Caco-2 (cell line): ENCODE results near the gene DNAH8. TPM values are rescaled to one million over a fixed set of nuclear protein-coding genes. Genes with fewer than 3 reads are reported as not detected.

Source experiments
- BruUV-seq: library from RNA; stranded (reverse); fragments of 400-500 nt; replicated peaks from 2 replicates; lab custom pipeline; 2021; lab: Mats Ljungman, UMichigan
- CTCF ChIA-PET: fragments of 300-600 bp; sonication (Branson Sonifier 250); formaldehyde crosslinking; loops from one replicate; lab custom pipeline; 2022; ENCODE audit warnings: antibody characterized with exemption; lab: Charles Lee
- POLR2A ChIA-PET: fragments of 300-600 bp; sonication (Branson Sonifier 250); formaldehyde crosslinking; loops from one replicate; lab custom pipeline; 2022; ENCODE audit warnings: antibody characterized with exemption; lab: Charles Lee
- DNase-seq, 2 experiments: peaks; one replicate each; pipeline versions ENCODE4 v3.0.0 to v3.0.0-alpha.2; 2020 to 2022
- H3K27me3 ChIP-seq: replicated peaks from 2 replicates; pipeline ENCODE4 v1.6.0; 2011; ENCODE audit warnings: low read length; ENCODE audit not compliant: control insufficient read depth, insufficient read depth
- H3K36me3 ChIP-seq: 2 replicates; pipeline ENCODE4 v1.5.1; 2011; ENCODE audit warnings: low read length; ENCODE audit not compliant: control insufficient read depth, insufficient read depth
- H3K4me1 ChIP-seq: fragments of 250-450 bp; sonication (Bioruptor Pico); 2 replicates; pipeline ENCODE4 v1.5.1; 2020; ENCODE audit warnings: mild to moderate bottlenecking
- H3K4me3 ChIP-seq: 2 replicates; pipeline ENCODE4 v1.5.1; 2011; ENCODE audit warnings: low read depth, mild to moderate bottlenecking, control low read depth, low read length
- H3K9me3 ChIP-seq: fragments of 250-450 bp; sonication (Bioruptor Pico); 2 replicates; pipeline ENCODE4 v1.5.1; 2020; ENCODE audit warnings: mild to moderate bottlenecking, moderate library complexity
- H3K27ac Mint-ChIP-seq: one replicate; pipeline ENCODE4 v1.8.0; 2022; ENCODE audit warnings: mixed read lengths; ENCODE audit not compliant: unreplicated experiment
- H3K27me3 Mint-ChIP-seq: one replicate; pipeline ENCODE4 v1.8.0; 2022; ENCODE audit warnings: mixed read lengths; ENCODE audit not compliant: insufficient read depth, unreplicated experiment
- H3K36me3 Mint-ChIP-seq: one replicate; pipeline ENCODE4 v1.8.0; 2022; ENCODE audit warnings: mild to moderate bottlenecking, mixed read lengths; ENCODE audit not compliant: insufficient read depth, unreplicated experiment
- H3K4me1 Mint-ChIP-seq: one replicate; pipeline ENCODE4 v1.8.0; 2022; ENCODE audit warnings: low read depth, mixed read lengths; ENCODE audit not compliant: unreplicated experiment
- H3K4me3 Mint-ChIP-seq: one replicate; pipeline ENCODE4 v1.8.0; 2022; ENCODE audit warnings: mild to moderate bottlenecking, moderate library complexity, mixed read lengths; ENCODE audit not compliant: unreplicated experiment
- H3K9me3 Mint-ChIP-seq: one replicate; pipeline ENCODE4 v1.8.0; 2022; ENCODE audit warnings: mixed read lengths; ENCODE audit not compliant: unreplicated experiment
- intact Hi-C: fragments of 100-400 bp; cut with micrococcal nuclease; formaldehyde crosslinking; loops from one replicate; pipeline ENCODE4 v1.10.0; 2022; ENCODE audit not compliant: unreplicated experiment
- total RNA-seq: library from RNA; stranded (reverse); gene quantifications from 2 replicates; pipeline ENCODE4 v1.2.3, GENCODE V29; 2022
- TF ChIP-seq, protein P1 (sequence below), 2 experiments: fragments of 200-600 bp in 1 of 2; IDR thresholded peaks; 1 replicate in 1 of 2; 2 replicates in 1 of 2; pipeline versions ENCODE4 v1.5.1 to v1.8.0; 2011 to 2022; ENCODE audit warnings: antibody characterized with exemption in 1 of 2, control low read depth in 1 of 2, inconsistent platforms in 1 of 2, low read depth in 1 of 2, low read length in 1 of 2, mild to moderate bottlenecking in 1 of 2, moderate library complexity in 1 of 2; ENCODE audit not compliant: insufficient read depth in 1 of 2, severe bottlenecking in 1 of 2, unreplicated experiment in 1 of 2

Gene DNAH8
- total RNA-seq, 1 experiment from 2014 or later: not detected

DNA sequence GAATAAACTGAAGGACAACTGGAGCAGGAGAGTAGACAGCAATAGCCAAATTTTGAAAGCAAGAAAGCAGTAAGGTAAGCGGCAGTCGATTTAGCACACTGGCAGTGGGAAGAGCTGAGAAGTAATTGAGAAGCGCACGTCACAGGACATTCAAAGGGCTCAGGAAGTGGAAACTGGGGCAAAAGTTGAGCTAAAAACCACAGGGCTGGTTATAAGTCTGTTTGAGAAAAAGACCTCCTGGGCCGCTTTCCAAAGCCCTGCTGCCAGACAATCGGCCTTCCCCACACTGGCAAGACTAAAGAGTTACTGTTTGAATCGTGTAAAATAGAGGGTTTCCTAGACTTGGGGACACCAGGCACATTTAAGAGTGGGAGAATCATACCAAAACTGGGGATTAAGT lies 161.4 kb downstream of the DNAH8 start:
- H3K36me3 Mint-ChIP-seq: no peaks in the 10 kb centered on the region
- H3K9me3 Mint-ChIP-seq: no peaks in the 10 kb centered on the region
- TF ChIP-seq, protein P1, sequence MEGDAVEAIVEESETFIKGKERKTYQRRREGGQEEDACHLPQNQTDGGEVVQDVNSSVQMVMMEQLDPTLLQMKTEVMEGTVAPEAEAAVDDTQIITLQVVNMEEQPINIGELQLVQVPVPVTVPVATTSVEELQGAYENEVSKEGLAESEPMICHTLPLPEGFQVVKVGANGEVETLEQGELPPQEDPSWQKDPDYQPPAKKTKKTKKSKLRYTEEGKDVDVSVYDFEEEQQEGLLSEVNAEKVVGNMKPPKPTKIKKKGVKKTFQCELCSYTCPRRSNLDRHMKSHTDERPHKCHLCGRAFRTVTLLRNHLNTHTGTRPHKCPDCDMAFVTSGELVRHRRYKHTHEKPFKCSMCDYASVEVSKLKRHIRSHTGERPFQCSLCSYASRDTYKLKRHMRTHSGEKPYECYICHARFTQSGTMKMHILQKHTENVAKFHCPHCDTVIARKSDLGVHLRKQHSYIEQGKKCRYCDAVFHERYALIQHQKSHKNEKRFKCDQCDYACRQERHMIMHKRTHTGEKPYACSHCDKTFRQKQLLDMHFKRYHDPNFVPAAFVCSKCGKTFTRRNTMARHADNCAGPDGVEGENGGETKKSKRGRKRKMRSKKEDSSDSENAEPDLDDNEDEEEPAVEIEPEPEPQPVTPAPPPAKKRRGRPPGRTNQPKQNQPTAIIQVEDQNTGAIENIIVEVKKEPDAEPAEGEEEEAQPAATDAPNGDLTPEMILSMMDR (IDR thresholded peaks at IDR 0.05; ENCODE audit: insufficient read depth in 1 of 2, low read depth in 1 of 2, low read length in 1 of 2, severe bottlenecking in 1 of 2, unreplicated experiment in 1 of 2): no peak
- Histone ChIP-seq H3K36me3 (no peaks in the 10 kb centered on the region), H3K27me3 (no peaks in the 10 kb centered on the region), H3K9me3 (no peaks in the 10 kb centered on the region), H3K4me3 (no peak overlapping the region), H3K4me1 (no peaks in the 10 kb centered on the region)
- H3K4me3 Mint-ChIP-seq: no peak overlapping the region
- DNase-seq: no peak
- no peak overlapping the region for H3K27ac Mint-ChIP-seq
- intact Hi-C loops: no loop called here
- CTCF ChIA-PET: no interaction called here
- POLR2A ChIA-PET: no interaction called here
- H3K27me3 Mint-ChIP-seq: peaks cover 6% of the 10 kb centered on the region
- no TSS peak for BruUV-seq
- no peaks in the 10 kb centered on the region for H3K4me1 Mint-ChIP-seq

DNA sequence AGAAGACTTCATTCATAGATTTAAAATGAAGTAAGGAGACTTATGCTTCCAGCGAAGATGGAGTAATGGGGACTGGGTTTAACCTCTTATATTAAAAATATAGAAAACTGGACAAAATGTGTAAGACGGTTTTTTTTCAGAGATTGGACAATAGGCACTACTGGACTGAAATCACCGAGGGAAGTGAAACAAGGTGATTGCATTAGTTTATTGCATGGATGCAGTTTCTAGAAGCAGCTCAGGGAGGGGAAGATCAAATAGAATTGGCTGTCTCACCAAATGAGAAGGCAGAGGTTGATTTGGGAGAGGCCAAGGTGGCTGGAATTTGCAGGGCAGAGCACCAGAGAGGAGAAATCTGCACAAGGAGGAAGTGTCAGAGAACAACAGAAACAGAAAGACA lies 162.6 kb downstream of the DNAH8 start:
- Mint-ChIP-seq H3K27me3 (peaks cover 6% of the 10 kb centered on the region), H3K4me3 (no peak overlapping the region), H3K27ac (no peak overlapping the region), H3K4me1 (no peaks in the 10 kb centered on the region), H3K36me3 (no peaks in the 10 kb centered on the region), H3K9me3 (no peaks in the 10 kb centered on the region)
- intact Hi-C loops: no loop called here
- DNase-seq: no peak
- Histone ChIP-seq H3K4me3 (no peak overlapping the region), H3K4me1 (no peaks in the 10 kb centered on the region), H3K9me3 (no peaks in the 10 kb centered on the region), H3K36me3 (no peaks in the 10 kb centered on the region), H3K27me3 (no peaks in the 10 kb centered on the region)
- TF ChIP-seq, protein P1 (IDR thresholded peaks at IDR 0.05; ENCODE audit: insufficient read depth in 1 of 2, low read depth in 1 of 2, low read length in 1 of 2, severe bottlenecking in 1 of 2, unreplicated experiment in 1 of 2): no peak
- ChIA-PET POLR2A (no interaction called here), CTCF (no interaction called here)
- no TSS peak for BruUV-seq

DNA sequence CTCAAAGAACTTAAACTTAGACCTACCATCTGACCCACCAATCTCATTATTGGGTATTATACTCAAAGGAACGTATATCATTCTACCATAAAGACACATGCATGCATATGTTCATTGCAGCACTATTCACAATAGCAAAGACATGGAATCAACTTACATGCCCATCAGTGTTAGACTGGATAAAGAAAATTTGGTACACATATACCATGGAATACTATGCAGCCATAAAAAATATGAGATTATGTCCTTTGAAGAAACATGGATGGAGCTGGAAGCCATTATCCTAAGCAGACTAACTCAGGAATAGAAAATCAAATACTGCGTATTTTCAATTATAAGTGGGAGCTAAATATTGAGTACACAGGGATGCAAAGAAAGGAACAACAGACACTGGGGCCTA lies 167.0 kb downstream of the DNAH8 start:
- no peaks in the 10 kb centered on the region for H3K36me3 Mint-ChIP-seq
- no peaks in the 10 kb centered on the region for H3K9me3 Mint-ChIP-seq
- TF ChIP-seq, protein P1 (IDR thresholded peaks at IDR 0.05; ENCODE audit: insufficient read depth in 1 of 2, low read depth in 1 of 2, low read length in 1 of 2, severe bottlenecking in 1 of 2, unreplicated experiment in 1 of 2): no peak
- H3K27me3 Mint-ChIP-seq: peaks cover 3% of the 10 kb centered on the region
- H3K27me3 ChIP-seq: no peaks in the 10 kb centered on the region
- H3K4me3 Mint-ChIP-seq: no peak overlapping the region
- no peak for DNase-seq
- no peaks in the 10 kb centered on the region for H3K9me3 ChIP-seq
- BruUV-seq: no TSS peak
- no peaks in the 10 kb centered on the region for H3K4me1 Mint-ChIP-seq
- intact Hi-C loops: no loop called here
- H3K4me3 ChIP-seq: no peak overlapping the region
- no peak overlapping the region for H3K27ac Mint-ChIP-seq
- H3K4me1 ChIP-seq: no peaks in the 10 kb centered on the region
- ChIA-PET CTCF (no interaction called here), POLR2A (no interaction called here)
- no peaks in the 10 kb centered on the region for H3K36me3 ChIP-seq
